ACC112 (cell line): ENCODE measurements around the gene ADGRF5.
"Not testable (repeated sequence)": the region's sequence is repeated elsewhere in the genome, so short reads cannot be mapped to it uniquely, and the experiment has no call there.

Source experiments
- H2AFZ ChIP-seq: fragments of 200-600 bp; sonication (generic); one replicate; pipeline ENCODE4 v1.6.0; 2017; ENCODE audit warnings: antibody characterized with exemption, low read length; ENCODE audit not compliant: unreplicated experiment
- H3K27ac ChIP-seq: fragments of 200-600 bp; sonication (generic); 2 replicates; pipeline ENCODE4 v1.5.1; 2014; ENCODE audit warnings: low read depth, mild to moderate bottlenecking, antibody characterized with exemption, low read length, moderate library complexity
- H3K27me3 ChIP-seq: fragments of 200-600 bp; sonication (generic); 2 replicates; pipeline ENCODE4 v1.6.1; 2014; ENCODE audit warnings: mild to moderate bottlenecking, antibody characterized with exemption, low read length, moderate library complexity, mixed read lengths; ENCODE audit not compliant: insufficient read depth
- H3K36me3 ChIP-seq: fragments of 200-600 bp; sonication (generic); 2 replicates; pipeline ENCODE4 v1.6.1; 2016; ENCODE audit warnings: mild to moderate bottlenecking, antibody characterized with exemption, low read length, moderate library complexity, mixed read lengths; ENCODE audit not compliant: insufficient read depth
- H3K4me1 ChIP-seq: fragments of 200-600 bp; sonication (generic); one replicate; pipeline ENCODE4 v1.6.1; 2016; ENCODE audit warnings: low read length, mixed read lengths; ENCODE audit not compliant: insufficient read depth, unreplicated experiment, control insufficient read depth
- H3K4me3 ChIP-seq: fragments of 200-600 bp; sonication (generic); 2 replicates; pipeline ENCODE4 v1.5.1; 2014; ENCODE audit warnings: mild to moderate bottlenecking, low read depth, low read length
- H3K79me2 ChIP-seq: fragments of 200-600 bp; sonication (generic); one replicate; pipeline ENCODE4 v1.6.0; 2016; ENCODE audit warnings: low read length; ENCODE audit not compliant: control insufficient read depth, unreplicated experiment, insufficient read depth

The ADGRF5 gene

DNA sequence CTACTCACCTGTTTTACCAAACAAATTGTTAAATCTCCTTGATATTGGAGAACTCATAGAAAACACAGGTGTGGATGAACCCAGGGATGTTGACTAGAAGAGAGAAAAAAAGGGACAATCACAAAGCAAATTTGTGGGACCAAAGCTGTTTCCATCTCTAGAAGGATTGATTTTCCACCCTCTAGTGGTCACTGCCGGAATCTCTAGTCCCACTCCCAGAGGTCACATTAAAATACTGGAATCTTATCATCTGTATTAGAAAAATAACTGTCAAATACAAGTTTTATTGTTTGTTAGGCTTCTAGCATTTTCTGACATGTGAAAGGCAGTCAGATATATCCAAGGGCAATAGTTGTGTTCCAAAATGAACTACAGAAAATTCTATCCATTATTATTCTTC lies 65.8 kb downstream of the ADGRF5 start:
- H3K27ac ChIP-seq, H2AFZ ChIP-seq, H3K36me3 ChIP-seq, H3K4me3 ChIP-seq, H3K4me1 ChIP-seq, H3K79me2 ChIP-seq, H3K27me3 ChIP-seq: not testable (repeated sequence)

DNA sequence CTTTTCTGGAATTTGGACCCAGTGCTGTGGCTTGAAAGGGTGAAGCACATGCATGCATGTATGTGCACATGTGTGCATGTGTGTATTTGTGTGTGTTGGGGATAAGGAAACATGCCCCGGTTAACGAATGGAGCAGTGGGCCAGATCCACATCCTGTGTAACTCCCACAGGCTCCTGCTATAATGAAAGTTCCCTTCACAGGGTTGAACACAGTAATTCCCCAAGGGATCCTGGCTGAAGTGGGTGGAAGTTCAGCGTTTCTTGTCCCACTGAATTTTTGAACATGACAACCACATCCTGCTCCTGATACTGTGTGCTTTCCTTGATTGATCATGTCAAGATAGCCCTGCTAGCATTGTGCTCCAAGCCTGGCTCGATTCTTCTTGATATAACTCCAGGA lies 70.2 kb downstream of the ADGRF5 start:
- H3K27ac ChIP-seq, H3K4me3 ChIP-seq, H3K4me1 ChIP-seq, H3K27me3 ChIP-seq, H3K36me3 ChIP-seq, H2AFZ ChIP-seq, H3K79me2 ChIP-seq: not testable (repeated sequence)

DNA sequence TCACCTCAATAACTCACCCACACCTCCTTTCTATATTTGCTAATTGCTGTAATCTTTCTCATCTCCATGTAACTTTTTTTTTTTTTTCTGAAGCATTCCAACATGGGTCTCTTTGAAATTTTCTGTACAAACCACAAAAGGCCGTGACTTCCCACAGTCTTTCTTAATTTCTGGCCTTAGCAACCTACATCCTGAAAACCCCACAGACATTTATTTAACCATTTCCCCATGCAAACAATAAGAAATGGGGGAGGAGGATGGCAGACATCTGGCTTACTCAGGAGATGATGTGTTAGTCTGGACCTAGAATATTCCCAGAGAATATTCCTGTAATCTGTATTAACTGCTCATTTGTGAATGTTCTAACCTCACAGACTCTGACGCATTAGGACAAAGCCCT lies 70.9 kb downstream of the ADGRF5 start:
- H2AFZ ChIP-seq: no peak overlapping the region
- no peak overlapping the region for H3K4me3 ChIP-seq
- no peaks in the 10 kb centered on the region for H3K27me3 ChIP-seq
- no peak overlapping the region for H3K27ac ChIP-seq
- no peaks in the 10 kb centered on the region for H3K36me3 ChIP-seq
- no peaks in the 10 kb centered on the region for H3K79me2 ChIP-seq
- peaks cover 4% of the 10 kb centered on the region for H3K4me1 ChIP-seq

DNA sequence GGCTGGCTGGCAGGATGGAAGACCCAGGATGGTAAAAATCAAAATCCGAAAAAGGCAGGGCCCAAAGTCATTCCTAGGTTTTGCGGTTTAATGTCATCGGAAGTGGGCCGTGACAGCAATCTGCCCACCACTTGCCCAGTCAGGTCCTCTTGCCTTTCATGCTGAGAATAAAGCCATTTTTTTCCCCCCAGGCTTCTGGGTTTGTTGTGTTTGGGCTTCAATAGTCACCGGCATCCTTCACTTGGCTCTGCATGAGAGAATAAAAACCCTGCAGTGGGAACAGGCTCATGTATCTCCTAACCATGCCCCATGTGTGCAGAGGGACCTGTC lies 72.4 kb downstream of the ADGRF5 start:
- H3K4me1 ChIP-seq: peaks cover 4% of the 10 kb centered on the region
- no peaks in the 10 kb centered on the region for H3K36me3 ChIP-seq
- no peak overlapping the region for H2AFZ ChIP-seq
- H3K79me2 ChIP-seq: no peaks in the 10 kb centered on the region
- no peaks in the 10 kb centered on the region for H3K27me3 ChIP-seq
- no peak overlapping the region for H3K4me3 ChIP-seq
- H3K27ac ChIP-seq: no peak overlapping the region

DNA sequence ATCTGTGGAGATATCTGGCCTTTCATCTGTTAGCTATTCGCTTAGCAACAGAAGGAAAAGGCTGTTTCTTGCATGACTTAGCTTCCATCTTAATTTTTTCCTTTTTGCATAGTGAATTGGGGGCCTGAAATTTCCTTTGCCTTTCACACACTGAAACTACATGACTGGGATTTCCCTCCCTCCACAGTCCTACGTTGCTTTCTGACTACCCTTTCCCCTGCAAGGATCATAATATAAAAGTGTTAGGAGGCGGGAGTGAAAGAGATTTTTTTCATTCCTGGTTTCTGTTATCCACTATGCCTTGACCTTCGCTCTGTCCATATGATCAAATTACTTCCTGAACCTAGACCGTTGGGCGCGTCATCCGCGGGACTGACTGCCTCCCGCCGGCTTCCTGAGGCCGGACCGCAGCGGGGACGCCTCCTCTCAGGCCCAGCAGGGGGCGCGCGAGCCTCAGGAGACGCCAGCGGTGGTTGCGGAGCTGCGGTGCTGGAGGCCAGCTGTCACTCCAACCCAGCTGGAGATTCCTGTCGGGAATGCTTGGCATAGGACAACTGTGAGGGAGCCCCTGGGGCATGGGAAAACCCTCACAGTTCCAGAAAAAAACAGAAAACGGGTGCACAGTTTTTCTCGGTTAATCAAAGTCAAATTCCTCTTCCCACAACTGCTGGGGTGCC lies 72.9 kb downstream of the ADGRF5 start:
- Histone ChIP-seq H3K79me2 (no peaks in the 10 kb centered on the region), H3K36me3 (no peaks in the 10 kb centered on the region), H3K27ac (no peak overlapping the region), H3K4me3 (peak overlapping the region; percentile 49), H2AFZ (peak overlapping the region; percentile 51), H3K4me1 (peaks cover 4% of the 10 kb centered on the region), H3K27me3 (no peaks in the 10 kb centered on the region)

DNA sequence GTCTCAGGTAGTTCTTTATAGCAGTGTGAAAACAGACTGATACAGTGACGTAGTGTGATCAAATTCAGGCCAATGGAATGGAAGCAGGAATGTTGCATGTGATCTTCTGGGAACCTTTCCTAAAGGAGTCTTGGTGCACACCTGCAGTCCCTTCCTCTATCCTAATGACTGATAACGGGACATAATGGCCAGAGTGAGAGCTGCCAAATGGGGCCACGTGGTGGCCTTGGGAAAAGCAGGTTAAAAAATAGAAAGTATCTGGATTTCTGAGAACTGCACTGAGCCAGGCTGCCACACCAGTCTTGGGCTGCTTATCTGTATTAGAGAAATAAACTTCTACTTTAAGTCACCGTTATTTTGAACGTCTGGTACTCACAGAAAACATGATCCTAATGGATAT lies 76.6 kb downstream of the ADGRF5 start:
- no peaks in the 10 kb centered on the region for H3K27me3 ChIP-seq
- H3K27ac ChIP-seq: no peak overlapping the region
- H2AFZ ChIP-seq: no peak overlapping the region
- H3K79me2 ChIP-seq: no peaks in the 10 kb centered on the region
- H3K36me3 ChIP-seq: no peaks in the 10 kb centered on the region
- H3K4me3 ChIP-seq: no peak overlapping the region
- H3K4me1 ChIP-seq: peaks cover 4% of the 10 kb centered on the region

DNA sequence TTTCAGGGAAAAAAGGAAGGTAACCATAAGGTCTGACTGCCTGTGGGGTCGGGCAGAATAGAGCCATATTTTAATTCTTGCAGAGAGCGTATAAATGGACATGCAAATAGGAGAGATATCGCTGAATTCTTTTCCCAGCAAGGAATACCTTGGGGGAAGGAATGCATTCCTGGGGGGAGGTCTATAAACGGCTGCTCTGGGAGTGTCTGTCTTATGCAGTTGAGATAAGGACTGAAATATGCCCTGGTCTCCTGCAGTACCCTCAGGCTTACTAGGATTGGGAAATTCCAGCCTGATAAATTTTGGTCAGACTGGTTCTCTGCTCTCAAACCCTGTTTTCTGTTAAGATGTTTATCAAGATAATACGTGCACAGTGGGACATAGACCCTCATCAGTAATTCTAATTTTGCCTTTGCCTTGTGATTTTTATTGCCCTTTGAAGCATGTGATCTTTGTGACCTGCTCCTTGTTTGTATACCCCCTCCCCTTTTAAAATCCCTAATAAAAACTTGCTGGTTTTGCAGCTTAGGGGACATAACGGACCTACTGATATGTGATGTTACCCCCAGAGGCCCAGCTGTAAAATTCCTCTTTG lies 79.4 kb downstream of the ADGRF5 start:
- not testable (repeated sequence) for H3K27ac ChIP-seq, H3K4me1 ChIP-seq, H2AFZ ChIP-seq, H3K27me3 ChIP-seq, H3K79me2 ChIP-seq, H3K4me3 ChIP-seq, H3K36me3 ChIP-seq

DNA sequence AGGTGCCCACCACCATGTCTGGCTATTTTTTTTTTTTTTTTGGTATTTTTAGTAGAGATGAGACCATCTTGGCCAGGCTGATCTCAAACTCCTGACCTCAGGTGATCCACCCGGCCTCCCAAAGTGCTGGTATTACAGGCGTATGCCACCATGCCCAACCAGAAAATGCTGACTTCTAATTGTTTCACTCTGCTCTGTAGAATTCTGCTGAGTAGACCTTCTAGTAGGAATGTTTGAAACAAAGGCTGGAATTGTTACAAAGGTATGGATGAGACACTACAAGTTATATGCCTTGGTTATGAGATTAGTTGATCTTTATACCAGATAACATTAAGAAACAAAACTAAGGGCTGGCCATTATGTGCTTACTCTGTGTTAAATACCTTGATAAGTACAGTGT lies 83.7 kb downstream of the ADGRF5 start:
- Histone ChIP-seq H3K27me3 (no peaks in the 10 kb centered on the region), H3K79me2 (no peaks in the 10 kb centered on the region), H3K27ac (no peak overlapping the region), H3K36me3 (no peaks in the 10 kb centered on the region), H3K4me3 (no peak overlapping the region), H3K4me1 (no peaks in the 10 kb centered on the region), H2AFZ (no peak overlapping the region)

DNA sequence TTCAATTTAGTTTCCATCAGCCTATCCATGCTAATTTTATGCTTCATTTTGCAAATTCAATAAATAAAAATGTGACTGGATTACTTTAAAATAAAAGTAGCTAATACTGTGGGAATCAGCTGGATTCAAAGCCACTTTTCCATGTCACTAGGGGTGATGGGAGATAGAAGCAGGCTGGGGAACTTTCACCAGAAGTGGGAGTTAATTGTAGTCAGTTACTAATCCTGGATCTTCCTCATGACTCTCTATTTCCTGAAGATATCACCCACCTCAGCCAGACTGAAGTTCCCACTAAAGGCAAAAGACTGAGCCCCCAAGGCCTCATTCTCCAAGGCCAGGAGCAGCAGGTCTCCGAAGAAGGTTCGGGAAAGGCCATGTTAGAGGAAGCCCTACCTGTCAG lies 86.7 kb downstream of the ADGRF5 start:
- H3K79me2 ChIP-seq, H2AFZ ChIP-seq, H3K4me1 ChIP-seq, H3K36me3 ChIP-seq, H3K27ac ChIP-seq, H3K4me3 ChIP-seq: not testable (repeated sequence)
- peaks cover 23% of the 10 kb centered on the region for H3K27me3 ChIP-seq

DNA sequence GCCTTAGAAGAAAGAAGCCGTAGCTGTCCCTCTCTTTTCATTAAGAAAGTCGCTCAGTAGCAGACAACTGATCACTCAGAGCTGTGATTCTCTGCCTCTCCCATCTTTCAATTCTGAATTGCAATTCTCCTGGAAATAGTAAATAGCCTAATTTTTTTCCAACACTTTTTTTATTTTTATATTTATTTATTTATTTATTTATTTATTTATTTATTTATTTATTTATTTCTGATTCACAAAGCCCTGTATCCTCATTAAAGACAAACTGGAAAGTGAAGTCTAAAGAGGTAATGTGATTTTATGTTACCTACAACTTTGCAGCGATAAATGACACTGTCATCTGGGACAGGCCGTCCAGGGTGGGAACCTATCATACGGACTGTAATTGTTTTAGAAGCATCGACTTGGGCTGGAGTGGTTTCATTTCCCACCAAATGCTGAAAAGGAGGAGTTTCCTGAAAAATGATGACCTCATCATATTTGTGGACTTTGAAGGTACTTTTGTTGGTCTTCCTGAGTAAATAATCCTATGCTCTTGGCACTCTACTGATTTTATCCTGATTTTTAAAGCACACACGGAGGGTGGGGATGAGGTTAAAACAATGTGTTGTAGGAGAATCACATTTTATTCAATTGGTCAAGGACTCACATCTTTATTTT lies 87.4 kb downstream of the ADGRF5 start:
- not testable (repeated sequence) for H3K36me3 ChIP-seq, H3K79me2 ChIP-seq, H3K27ac ChIP-seq, H2AFZ ChIP-seq, H3K4me1 ChIP-seq, H3K4me3 ChIP-seq
- H3K27me3 ChIP-seq: peaks cover 23% of the 10 kb centered on the region

DNA sequence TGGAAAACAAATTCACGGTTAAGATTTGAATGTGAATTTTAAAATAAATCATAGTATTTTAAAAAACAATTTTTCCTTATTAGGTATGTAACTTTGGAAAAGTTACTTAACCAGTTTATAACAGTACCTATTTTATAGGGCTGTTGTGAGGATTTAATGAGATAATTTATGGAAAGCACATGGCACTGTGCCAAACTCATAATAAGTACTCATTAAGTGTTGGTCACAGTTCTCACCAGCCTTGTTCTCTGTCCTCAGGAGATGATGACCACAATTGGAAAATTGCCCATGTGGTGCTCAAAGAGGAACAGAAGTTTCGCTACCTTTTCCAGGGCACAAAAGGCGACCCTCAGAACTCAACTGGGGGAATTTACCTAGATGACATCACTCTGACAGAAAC lies 88.9 kb downstream of the ADGRF5 start:
- peaks cover 34% of the 10 kb centered on the region for H3K27me3 ChIP-seq
- H3K79me2 ChIP-seq: no peaks in the 10 kb centered on the region
- H3K36me3 ChIP-seq: no peaks in the 10 kb centered on the region
- H3K4me3 ChIP-seq: no peak overlapping the region
- no peaks in the 10 kb centered on the region for H3K4me1 ChIP-seq
- H2AFZ ChIP-seq: no peak overlapping the region
- no peak overlapping the region for H3K27ac ChIP-seq
